B cell (primary cell): ENCODE results near the gene BCL2L11.

Experiments used
- CTCF ChIP-seq: fragments of 200-600 bp; IDR thresholded peaks from one replicate; pipeline ENCODE4 v1.8.0; 2022; ENCODE audit warnings: antibody characterized with exemption, mild to moderate bottlenecking
- EZH2 ChIP-seq: IDR thresholded peaks from 2 replicates; pipeline ENCODE4 v1.6.1; 2012; ENCODE audit warnings: borderline replicate concordance, low read depth, mild to moderate bottlenecking, moderate library complexity, low read length; ENCODE audit not compliant: insufficient read depth, poor library complexity, severe bottlenecking

- TF ChIP-seq CTCF, result no peak
- TF ChIP-seq EZH2, result no peak
These were observed 48.4 kb upstream of the BCL2L11 start for GRCh38 chr2:111072220-111072871.
